Activated CD8-positive, alpha-beta memory T cell treated with anti-CD3 and anti-CD28 coated beads for 4 hours (primary cell): ENCODE results near the gene ELAPOR1.

Source experiments
- DNase-seq, 2 donors: peaks; one replicate each; pipeline ENCODE4 v3.0.0-alpha.2; 2020; ENCODE audit warnings: low read depth in 2 of 2

ELAPOR1 gene, protein sequence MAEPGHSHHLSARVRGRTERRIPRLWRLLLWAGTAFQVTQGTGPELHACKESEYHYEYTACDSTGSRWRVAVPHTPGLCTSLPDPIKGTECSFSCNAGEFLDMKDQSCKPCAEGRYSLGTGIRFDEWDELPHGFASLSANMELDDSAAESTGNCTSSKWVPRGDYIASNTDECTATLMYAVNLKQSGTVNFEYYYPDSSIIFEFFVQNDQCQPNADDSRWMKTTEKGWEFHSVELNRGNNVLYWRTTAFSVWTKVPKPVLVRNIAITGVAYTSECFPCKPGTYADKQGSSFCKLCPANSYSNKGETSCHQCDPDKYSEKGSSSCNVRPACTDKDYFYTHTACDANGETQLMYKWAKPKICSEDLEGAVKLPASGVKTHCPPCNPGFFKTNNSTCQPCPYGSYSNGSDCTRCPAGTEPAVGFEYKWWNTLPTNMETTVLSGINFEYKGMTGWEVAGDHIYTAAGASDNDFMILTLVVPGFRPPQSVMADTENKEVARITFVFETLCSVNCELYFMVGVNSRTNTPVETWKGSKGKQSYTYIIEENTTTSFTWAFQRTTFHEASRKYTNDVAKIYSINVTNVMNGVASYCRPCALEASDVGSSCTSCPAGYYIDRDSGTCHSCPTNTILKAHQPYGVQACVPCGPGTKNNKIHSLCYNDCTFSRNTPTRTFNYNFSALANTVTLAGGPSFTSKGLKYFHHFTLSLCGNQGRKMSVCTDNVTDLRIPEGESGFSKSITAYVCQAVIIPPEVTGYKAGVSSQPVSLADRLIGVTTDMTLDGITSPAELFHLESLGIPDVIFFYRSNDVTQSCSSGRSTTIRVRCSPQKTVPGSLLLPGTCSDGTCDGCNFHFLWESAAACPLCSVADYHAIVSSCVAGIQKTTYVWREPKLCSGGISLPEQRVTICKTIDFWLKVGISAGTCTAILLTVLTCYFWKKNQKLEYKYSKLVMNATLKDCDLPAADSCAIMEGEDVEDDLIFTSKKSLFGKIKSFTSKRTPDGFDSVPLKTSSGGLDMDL

DNA sequence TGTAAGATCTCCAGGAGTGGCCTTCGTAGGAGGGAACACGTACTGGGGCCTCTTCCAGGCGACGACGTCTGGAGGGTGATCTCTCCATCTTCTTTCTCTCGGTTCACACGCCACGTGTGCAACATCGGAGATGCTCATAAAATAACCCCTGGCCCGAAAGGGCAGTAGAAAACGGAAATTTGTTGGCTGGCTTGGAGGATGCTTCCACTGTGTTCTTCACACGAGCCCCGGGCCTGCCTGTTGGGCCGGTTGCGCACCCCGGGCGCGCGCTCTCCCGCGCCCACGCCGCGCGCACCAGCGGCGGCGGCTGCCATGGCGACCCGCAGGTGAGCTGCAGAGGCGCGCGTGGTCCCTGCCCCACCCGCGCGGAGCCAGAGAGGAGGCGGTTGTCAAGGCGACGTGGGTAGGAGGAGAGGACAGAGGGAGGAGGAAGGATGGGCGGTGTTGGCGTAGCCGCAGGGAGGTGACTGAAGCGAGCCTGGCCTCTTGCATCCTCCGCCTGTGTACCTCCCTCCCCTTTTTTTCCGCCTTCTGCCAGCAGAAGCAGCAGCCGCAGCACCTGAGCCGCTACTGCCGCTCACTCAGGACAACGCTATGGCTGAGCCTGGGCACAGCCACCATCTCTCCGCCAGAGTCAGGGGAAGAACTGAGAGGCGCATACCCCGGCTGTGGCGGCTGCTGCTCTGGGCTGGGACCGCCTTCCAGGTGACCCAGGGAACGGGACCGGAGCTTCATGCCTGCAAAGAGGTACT is at the start of gene ELAPOR1:
TSS of gene ELAPOR1 (plus strand) at position 526 of the 752 bp plus-strand sequence. CDS start at position 595, 69 bp downstream.
- peak; percentile 79 to 93 for DNase-seq

- DNase-seq, result no peak
These were observed 48.8 kb upstream of the ELAPOR1 start for GRCh38 chr1:109065137-109065536.

DNA sequence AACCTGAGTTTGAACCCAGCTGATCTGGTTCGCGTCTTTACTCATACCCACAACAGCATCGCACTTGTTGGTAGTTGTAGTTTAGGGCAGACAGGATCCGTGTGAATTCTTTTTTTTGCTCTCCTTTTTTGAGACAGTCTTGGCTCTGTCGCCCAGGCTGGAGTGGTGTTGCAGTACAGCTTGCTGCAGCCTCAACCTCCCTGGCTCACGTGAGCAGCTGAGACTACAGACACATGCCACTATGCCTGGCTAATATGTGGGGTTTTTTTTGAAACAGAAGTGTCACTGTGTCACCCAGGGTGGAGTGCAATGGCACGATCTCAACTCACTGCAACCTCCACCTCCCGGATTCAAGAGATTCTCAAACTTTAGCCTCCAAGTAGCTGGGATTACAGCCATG is 46.0 kb upstream of the ELAPOR1 start:
- DNase-seq, result no peak

GRCh38 chr1:109069294-109069693 is 44.6 kb upstream of the ELAPOR1 start:
- no peak for DNase-seq

- DNase-seq, result peak; percentile 76 to 78
These were observed 38.1 kb upstream of the ELAPOR1 start, which contains the start of gene TAF13 for GRCh38 chr1:109075531-109076490. Gene TAF13, minus strand, starts transcription at chr1:109076003. Its CDS starts 56 bp downstream, at chr1:109075947.

DNA sequence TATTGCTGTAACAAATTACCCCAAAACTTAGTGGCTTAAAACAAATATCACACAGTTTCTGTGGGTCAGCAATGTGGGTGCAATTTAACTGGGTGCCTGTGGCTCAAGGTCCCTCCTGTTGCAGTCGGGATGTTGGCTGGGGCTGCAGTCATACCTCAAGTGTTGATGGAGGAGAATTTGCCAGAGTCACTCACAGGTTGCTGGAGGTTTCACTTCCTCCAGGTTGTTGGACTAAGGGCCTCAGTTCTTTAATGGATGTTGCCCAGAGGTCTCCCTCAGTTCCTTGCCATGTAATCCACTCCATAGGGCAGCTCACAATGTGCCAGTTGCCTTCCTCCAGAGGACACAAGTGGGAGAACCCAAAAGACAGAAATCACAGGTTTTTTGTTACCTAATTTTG is 35.6 kb upstream of the ELAPOR1 start:
- no peak for DNase-seq

GRCh38 chr1:109079240-109079622 is 34.7 kb upstream of the ELAPOR1 start:
- no peak for DNase-seq

DNA sequence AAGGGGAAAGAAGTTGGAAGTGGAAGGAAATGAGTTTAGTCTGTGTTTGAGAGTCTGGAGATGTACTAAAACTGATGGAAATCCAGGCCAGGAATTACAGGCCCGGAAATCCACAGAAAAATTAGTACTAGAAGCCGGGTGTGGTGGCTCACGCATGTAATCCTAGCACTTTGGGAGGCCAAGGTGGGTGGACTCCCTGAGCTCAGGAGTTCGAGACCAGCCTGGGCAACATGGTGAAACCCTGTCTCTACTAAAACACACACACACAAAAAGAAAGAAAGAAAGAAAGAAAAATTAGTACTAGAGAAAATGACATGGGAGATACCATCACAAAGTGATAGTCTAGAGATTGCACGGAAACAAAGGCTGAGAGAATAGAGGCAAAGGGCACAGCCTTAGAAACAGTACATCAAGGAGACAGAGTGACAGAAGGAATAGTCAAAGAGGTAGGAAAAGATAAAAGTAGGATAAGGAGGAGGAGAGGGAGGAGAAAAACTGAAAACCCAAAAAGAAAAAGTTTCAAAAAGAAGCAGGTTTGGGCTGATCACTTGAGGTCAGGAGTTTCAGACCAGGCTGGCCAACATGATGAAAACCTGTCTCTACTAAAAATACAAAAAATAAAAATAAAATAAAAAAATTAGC is 33.4 kb upstream of the ELAPOR1 start:
- no peak for DNase-seq

- DNase-seq, result no peak
These were observed 30.4 kb upstream of the ELAPOR1 start for GRCh38 chr1:109083501-109083900.

- no peak for DNase-seq
These were observed 30.0 kb upstream of the ELAPOR1 start for GRCh38 chr1:109083923-109084322.

DNA sequence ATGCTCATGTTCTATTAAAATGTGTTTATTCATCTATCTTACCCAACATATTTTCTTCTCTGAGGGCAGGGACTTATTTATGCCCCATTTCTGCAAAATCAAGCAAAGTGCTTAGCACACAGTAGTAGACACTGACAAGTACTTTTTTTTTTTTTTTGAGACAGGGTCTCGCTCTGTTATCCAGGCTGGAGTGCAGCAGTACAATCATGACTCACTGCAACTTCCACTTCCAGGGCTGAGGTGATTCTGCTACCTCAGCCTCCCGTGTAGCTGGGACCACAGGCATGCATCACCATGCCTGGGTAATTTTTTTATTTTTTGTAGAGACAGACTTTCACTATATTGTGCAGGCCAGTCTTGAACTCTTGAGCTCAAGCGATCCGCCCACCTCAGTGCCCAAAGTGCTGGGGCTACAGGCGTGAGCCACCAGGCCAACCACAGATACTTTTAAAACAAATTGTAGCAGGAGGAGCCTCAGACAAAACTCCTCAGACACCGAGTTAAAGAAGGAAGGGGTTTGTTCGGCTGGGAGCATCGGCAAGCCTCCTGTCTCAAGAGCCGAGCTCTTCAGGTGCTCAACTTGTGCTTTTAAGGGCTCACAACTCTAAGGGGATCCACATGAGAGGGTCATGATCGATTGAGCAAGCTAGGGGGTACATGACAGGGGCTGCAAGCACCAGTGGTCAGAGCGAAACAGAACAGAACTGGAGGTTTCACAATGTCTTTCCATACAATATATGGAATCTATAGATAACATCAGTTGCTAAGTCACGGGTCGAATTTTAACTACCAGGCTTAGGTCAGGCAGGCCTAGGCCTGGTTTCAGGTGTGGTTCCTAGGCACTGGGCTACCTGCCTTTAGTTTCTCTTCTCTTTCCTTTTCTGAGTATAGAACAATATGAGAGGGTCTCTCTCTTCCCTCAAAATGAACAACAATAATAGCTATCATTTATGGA is 29.1 kb upstream of the ELAPOR1 start:
- no peak for DNase-seq

DNA sequence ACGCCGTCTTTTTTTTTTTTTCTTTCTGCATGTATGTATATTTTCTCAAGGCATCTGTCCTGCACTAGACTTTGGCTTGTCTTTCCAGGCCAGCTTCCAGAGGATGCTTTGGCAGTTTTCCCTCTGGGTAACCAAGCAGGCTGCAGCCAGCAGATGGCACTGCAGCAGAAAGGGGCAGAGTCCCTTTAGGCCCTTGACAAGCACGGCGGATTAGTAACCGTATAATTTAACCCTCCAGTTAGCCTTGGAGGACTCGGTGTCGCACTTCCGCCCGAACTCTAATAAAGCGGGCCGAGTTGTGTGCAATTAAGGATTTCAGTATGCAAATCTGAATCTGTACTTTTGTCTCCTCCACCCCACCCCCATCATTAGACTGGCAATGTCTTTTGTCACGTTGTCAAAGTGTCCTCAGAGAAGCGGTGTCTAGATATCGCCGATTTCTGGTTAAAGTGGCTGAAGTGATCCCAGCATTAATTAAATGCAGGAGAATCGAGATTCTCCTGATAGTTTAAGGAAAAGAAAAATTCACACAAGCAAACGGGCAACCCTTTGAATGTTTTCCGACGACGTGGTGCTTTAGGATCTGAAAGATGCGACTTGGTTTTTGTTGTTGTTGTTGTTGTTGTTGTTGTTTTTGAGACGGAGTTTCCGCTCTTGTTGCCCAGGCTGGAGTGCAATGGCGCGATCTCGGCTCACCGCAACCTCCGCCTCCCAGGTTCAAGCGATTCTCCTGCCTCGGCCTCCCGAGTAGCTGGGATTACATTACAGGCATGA is 24.5 kb upstream of the ELAPOR1 start:
- no peak for DNase-seq

DNA sequence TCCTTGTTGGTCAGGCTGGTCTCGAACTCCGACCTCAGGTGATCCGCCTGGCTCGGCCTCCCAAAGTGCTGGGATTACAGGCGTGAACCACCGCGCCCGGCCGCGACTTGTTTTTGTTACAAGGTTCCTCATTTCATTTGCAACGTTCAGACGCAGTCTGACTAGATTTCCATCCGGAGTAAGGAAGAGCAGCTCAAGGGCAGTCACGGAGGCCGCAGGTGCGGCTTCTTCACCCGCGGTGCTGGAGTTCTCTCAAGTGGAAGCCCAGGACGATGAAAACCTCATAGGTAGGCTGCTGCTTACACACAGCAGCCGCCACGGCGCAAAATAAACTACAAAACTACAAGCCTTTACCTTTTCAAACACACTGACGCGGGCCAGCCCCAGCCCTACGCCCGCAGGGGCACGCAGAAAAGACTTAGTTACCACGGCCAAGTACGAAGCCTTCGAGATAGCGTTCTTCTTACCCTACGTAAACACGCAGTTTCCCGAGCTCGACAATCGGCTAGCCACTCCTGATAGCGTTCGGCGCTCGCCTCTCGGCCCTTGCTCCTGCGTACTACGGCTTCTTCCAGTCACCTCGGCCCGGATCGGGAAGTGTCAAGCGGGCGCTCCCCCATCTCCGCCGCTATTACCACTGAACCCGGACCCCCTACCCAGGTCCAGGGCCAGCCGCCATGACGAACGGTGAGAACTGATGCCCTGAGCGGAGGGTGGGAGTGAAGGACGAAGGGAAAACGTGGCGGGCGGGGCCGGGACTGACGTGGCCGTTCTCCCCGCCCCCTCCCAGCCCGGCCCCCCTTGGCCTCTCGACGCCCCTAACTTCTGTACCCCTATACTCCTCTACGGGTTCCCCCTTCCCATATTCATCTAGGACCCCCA is 23.5 kb upstream of the ELAPOR1 start, which contains the start of gene TMEM167B:
TSS of gene TMEM167B (plus strand) at position 569 of the 882 bp plus-strand sequence. CDS start at position 678, 109 bp downstream.
- DNase-seq, result peak; percentile 68 to 76

GRCh38 chr1:109091078-109091838 is 22.7 kb upstream of the ELAPOR1 start:
- no peak for DNase-seq

DNA sequence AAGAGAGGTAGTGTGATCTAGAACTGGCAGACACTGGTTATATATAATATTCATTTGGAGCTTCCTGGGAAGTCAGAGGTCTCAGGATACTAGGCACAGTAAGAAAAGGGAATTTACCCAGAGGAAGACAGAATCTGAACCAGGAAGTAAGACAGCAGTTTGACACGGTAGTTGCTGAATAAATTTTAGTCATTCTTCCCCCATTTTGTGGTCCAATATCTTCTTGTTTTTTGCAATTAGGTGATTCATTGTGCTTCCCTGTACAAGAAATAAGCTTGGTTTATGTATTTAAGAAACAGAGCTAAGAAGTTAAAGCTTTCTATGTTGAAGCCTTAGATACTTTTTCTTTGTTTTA is 22.1 kb upstream of the ELAPOR1 start:
- no peak for DNase-seq

GRCh38 chr1:109094377-109094803 is 19.5 kb upstream of the ELAPOR1 start:
- DNase-seq, result no peak
